Measurements from ENCODE around the gene LPCAT2.

- TF ChIP-seq CTCF (IDR thresholded peaks at IDR 0.05; ENCODE audit: poor library complexity) (no peak), EZH2 (IDR thresholded peaks at IDR 0.05; ENCODE audit: borderline replicate concordance) (no peak)
These were observed 42.7 kb upstream of the LPCAT2 start for GRCh38 chr16:55466209-55466608.
